NCI-H460 (cell line): Measurements from ENCODE around the gene NPTX1. TPM values are rescaled to one million over a fixed set of nuclear protein-coding genes. Genes with fewer than 3 reads are reported as not detected.

Source experiments
- DNase-seq: peaks from one replicate; pipeline ENCODE4 v3.0.0-alpha.2; 2016; ENCODE audit warnings: low read depth; ENCODE audit errors: extremely low read depth
- total RNA-seq: library from RNA; depleted of rRNA; stranded (reverse); fragments of >200 nt; shearing (Covaris generic); gene quantifications from 2 replicates; pipeline ENCODE4 v1.2.3, GENCODE V29; 2014

Gene NPTX1
- total RNA-seq, 1 experiment from 2014 or later = 0.67 TPM

DNA sequence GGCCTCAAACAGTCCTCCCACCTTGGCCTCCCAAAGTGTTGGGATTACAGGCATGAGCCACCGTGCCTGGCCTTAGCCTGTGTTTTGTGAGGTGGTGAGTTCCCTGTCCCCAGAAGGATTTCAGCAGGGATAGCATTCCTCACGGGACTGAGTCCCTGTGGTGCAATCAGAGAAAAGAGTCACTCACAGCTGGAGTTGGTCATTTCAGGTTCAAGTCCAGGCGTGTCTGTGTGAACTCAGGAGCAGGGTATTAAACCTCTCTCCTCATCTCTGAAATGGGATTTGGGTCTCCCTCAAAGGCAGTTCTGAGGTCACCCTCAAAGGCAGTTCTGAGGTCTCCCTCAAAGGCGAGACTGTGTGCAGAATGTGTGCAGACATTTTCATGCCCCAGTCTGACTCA, 28.6 kb downstream of the NPTX1 start:
- no peak for DNase-seq

DNA sequence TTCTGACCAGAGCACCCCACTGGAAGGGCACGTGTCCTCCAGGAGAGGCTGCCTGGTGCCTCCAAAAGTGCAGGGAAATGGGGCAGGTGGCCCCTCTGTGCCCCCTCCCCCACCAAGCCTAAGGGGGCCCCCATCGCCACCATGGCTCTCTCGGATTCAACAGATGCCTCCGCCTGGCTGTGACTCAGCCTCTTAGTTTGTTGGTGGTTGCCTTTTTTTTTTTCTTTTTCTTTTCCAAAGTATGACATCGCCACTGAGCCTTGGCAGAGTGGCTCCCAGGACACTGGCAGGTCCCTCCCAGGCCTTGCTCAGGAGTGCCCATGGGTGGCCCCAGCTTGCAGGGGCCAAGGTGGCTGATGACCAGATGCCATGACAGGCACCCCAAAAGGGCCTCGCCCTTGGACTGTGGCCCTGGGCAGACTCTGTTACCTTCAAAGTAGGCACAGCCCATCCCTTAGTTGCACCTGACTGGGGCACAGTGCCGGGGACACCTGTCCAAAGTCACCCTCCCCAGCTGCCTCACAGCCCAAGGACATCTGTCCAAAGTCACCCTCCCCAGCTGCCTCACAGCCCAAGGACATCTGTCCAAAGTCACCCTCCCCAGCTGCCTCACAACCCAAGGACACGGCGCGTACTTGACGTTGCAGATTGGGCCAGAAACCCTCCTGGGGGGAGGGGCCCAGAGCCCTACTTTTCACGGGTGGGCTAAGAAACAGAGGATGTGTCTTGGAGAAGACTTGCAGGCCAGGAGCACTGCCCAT, 29.6 kb downstream of the NPTX1 start:
- no peak for DNase-seq

DNA sequence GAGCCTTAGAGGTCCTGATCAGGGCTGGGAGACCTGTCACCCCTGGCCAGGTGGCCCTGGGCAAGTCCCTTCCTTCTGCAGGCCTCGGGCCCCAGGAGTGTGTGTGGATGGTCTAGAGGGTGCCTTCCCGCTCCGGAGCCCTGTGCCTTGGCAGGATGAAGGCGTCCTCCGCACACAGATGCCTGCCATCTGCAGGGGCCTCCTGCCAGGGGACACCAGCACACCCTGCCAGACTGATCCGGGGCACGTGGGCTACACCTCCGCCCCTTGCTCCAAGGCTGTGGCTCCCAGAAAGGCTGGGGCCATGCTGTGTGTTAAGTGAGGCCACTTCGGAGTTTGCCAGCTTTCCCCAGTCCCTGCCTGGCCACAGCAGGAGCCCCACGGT, 30.7 kb downstream of the NPTX1 start:
- no peak for DNase-seq

DNA sequence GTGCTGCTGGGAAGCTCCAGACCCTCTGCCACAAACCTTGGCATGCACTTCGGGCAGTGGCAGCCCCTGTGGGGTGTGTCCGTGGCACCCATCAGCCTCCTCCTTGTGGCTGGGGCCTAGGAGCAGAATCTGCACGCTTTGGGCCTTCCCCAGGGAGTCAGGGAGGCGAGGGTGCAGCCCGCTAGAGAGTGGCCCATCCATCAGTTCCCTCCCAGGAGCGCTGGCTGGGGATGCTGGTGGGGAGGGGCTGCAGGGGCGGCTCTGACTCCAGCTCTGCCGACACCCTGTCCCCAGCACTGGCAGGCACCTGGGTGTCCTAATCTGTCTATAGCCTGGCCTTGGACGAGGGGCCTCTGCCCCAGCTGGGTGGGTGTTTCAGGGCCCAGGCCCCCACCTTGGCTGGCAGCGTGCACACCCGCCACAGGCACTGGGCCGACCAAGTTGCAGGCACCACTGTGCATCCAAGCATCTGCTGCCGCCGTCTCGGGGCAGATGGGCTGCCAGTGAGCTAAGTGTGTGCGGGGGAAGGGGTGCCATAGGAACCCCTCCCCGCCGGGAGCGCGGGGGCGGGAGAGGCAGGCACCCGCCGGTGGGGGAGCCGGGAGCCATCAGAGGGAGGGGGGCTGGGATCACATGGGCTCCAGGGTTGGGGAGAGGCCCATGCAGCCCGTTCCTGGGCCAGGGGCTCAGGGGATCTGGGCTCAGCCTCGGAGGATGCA, 31.2 kb downstream of the NPTX1 start:
- no peak for DNase-seq

DNA sequence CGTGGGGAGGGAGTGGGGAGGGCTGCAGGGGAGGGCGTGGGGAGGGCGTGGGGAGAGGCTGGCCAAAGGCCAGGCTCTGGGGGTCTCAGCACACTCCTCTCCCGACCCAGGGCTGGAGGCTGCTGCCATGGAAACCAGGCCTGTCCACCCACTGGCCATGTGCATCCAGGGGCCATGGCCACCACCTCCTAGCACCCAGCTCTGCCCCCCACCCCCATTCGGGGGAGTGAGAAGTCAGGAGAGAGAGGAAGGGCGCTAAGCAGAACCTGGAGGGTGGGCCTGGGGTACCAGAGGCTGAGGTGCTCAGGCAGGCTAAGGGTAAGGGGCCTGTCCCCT, 31.8 kb downstream of the NPTX1 start:
- DNase-seq = no peak

DNA sequence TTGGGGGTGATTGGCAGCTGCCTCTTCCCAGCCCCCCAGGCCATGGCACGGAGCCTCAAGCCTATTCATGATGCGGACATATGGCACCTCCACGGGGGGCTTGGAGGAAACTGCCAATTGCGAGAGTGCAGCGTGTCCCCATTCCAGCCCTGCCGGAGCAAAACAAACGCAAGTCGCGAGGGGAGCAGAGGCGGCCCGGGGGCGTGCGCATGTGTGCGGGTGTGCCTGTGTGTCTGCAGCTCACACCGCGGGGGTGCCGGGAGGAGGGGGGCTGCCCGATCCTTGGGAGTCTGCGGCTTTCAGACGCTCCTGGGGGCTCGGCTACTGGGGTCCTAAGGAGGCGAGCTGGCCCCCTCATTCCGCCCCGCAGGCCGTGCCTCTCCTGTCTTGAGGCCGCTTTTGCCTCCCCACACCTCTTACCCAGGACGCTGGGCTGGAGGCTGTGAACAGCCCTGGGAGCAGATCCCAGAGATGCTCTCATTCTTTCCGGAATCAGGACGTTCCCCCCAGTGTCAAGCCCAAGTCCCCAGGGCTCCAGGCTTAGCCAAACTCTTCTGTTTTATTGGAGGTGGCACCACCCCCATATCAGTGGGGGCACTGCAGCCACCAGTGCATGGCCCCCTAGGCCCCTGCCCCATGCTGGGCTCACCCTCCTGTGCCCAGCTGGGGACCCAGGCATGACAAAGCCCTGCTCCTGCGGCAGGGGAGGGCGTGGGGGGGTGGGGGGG, 32.3 kb downstream of the NPTX1 start:
- DNase-seq = no peak

DNA sequence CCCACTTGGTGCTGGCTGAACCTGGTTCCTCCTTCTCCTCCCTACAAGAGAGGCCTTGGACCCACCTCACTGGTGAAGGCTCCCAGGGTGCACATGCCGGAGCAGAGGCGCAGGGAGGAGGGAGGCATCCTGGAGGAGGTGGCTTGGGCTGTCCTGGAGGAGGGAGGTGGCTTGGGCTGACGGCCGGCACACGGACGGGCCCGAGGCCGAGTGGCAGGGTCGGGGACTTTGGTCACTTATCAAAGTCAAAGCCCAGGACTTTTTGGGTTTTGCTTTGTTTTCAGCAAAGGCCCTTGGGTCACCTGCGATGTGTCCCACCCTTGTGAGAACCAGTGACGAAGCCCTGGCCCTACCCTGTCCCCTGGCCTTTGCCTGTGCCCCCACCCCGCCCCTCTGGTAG, 32.9 kb downstream of the NPTX1 start:
- no peak for DNase-seq

DNA sequence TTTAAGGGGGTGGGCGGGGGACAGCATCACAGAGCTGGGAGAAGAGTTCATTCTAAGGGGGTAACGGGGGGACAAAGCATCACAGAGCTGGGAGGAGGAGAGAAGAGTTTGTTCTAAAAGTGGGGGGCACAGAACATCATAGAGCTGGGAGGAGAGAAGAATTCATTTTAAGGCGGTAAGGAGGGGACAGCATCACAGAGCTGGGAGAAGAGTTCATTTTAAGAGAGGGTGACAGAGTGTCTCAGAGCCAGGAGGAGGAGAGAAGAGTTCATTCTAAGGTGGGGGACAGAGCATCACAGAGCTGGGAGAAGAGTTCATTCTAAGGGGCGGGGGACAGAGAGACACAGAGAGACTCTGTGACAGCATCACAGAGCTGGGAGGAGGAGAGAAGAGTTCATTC, 33.6 kb downstream of the NPTX1 start:
- DNase-seq = no peak

DNA sequence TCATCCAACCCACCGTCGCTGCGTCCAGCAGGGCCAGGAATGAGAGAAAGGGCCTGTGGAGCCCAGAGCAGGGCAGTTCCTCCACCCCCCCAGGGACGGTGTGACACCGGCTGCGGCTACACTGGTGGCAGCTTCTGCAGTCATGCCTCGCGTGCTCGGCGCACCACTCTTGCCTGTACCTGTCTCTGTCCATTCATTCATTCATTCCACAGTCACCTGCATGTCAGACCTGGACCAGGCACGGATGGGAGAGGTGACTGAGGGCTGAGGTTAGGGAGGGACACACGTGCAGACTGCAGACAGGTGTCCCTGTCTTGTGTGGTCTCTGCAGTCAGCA, 34.1 kb downstream of the NPTX1 start:
- no peak for DNase-seq

DNA sequence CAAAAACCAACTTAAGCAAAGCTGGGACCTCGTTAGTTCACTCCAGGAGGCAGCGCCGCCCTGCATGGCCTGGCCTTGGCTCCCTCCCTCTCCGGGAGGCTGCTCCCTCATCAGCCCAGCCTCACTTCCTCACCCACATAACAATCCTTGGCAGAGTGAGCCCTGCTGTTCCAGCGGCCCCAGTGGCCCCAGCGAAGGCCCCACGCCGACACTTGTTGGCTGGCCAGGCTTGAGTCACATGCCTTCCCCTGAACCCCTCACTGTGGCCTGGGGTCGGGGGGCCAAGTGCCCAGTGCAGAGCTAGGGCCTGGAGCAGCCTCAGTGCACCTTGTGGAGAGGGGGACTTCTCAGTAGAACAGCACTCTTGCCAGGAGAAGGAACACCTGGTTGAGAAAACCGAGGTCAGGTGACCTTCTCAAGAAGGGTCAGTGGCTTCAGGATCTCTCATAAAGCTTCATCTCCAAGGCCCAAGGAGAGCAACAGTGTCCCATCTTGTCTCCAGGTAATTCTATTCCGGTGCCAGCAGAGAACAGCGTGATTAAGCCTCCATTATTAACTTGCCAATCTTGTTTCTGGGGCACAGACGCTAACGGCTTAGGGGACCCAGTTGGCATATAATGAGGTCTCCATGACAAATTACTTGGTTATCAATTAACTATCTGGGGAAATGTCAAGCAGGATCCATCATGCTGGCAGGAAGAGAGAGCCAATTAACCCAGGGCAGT, 34.6 kb downstream of the NPTX1 start:
- no peak for DNase-seq

DNA sequence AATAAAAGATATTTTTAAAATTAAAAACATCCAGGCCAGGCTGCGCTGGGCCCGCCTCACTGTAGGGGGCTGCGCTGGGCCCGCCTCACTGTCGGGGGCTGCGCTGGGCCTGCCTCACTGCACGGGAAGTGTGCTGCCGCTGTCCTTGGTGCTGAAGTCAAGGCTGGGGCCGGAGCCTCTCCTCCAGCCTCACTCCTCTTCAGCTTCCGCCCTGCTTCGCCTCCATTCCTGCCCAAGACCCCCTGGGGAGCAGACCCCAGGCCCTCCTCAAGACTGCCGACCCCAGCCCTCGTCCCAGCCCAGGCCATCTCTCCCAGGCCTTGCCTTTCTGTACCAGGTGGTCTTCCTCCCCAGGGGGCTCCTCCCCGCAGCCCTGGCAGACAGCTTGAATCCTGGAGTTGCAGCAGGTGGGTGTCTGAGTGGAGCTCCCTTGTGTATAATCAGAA, 35.3 kb downstream of the NPTX1 start:
- DNase-seq = peak; percentile 39

DNA sequence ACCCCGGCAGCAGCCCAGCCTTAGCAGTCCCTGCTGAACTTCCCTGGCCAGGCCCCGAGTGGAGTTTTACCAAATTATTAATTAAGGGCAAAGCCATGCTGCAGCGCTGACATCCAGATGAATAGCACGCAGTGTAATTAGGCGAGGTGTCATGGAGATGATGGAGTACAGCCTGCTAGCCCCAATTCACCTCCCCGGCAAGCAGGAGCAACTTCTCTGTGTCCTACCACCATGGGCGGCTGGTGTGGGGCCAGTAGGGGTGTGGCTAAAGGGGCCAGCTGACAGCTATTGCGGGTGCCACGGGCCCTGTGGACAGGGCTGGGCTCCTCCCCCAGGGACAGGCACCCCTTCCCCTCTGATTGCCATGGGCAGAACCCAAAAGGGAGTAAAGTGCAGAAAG, 36.9 kb downstream of the NPTX1 start:
- no peak for DNase-seq

DNA sequence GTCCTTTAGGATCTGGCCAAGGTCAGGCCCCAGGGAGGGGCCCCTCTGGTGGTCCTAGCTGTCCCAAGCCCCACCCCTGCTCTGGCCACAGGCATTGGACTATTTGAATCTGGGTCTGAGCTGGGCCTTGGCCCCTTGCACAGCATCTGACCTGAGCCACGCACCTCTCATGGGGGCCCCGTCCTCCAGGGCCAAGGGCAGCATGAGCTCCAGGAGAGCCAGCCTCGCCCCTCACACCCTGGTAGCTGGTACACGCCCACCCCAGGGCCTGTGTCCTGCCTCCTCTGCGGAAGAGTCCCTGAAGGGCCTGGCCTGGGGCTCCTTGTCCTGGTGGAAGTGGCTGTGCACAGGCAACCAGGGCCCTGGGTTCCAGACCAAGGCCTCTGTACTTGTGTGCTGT, 37.6 kb downstream of the NPTX1 start:
- no peak for DNase-seq

DNA sequence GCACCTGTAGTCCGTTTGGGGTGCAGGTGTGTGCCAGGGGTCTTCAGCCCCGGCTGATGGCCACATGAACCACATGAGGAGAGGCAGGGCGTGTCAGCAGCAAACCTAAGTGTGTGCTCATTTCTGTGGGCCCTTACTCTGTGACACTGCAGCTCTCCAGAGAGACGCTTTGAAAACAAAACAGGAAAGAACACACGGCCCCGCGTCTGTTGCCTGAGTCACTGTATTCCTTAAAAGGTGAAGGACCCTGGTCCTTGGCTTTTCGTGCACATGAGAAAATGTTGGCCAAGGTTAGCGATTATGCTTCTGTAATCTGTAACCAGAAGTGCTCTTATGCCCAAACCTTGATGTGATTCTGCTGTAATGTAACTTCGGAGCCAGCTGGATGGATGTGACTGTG, 38.9 kb downstream of the NPTX1 start:
- no peak for DNase-seq

DNA sequence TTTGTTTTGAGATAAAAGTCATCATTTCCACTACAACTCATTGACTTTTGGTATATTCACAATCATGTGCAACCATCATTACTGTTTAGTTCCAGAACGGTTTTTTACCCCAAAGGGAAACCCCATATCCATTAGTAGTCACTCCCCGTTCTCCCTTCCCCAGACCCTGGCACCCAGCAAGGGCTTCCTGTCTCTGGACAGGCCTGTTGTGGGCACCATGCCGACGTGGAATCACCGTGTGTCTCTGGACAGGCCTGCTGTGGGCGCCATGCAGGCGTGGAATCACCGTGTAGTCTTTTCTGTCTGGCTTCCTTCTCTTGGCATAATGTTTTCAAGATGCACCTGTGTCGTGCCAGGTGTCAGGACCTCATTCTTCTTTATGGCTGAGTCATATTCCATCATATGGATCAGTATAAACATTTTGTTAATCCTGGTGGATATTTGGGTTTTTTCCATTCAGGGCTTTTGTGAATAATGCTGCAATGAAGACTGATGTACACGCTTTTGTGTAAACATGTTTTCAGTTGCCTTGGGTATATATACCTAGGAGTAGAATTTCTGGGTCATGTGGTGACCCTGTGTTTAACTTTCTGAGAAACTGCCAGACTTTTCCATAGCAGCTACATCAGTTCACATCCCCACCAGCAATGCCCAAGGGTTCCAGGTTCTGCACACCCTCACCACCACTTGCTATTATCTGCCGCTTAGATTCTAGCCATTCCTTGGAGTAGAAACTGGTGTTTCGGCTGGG, 42.3 kb downstream of the NPTX1 start:
- no peak for DNase-seq

DNA sequence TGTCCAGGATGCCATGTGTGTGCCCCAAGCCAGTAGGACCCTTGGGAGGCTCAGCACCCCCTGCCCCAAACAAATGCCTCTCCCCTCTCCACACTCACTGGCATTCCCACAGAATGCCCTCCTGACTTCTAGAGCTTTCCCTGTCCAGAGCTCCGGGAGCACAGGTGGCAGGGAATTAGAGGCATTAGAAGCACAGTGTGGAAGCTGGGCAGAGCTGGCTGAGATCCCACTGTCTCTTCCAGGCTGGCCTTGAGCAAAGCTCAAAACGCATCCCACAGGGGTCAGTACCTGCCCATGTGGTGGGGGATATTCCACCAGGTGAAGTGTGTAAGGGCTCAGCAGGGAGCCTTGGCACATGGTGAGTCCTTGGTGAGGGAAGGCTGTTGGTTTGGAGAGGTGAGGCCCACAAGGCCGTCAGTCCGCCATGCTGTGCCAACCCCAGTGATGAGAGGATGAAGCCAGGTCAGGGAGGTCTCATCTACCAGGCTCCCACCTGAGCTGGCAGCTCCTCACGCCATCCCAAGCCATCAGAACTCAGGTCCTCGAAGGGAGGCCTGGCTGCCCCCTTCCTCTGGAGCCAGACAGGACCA, 43.4 kb downstream of the NPTX1 start:
- DNase-seq = no peak

DNA sequence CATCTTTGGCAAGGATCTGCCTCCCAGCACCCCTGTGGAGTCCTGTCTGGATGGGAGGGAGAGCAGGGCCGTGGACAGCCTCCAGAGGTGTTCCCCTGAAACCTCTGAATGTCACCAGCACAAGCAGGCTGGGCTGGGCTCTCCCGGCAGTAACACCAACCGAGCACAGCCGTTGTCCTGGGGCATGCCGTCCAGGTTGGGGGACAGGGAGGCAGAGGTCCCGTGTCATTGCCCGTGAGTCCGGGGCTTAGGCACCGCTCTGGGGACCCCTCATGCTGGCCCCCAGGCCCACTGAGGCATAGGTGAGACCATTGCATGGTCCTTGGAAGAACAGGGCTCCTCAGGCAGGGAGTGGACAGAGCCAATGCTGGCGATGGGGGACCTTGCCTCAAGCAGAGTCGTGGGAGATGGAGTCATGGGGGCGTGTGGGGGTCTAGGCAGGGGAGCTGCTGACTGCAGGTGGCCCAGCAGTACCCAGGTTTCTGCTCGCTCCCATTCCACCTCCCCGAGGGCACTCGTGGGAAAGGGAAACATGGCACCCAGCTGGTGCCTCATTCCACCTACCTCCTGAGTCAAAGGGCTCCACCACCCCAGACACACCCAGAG, 44.0 kb downstream of the NPTX1 start:
- no peak for DNase-seq

DNA sequence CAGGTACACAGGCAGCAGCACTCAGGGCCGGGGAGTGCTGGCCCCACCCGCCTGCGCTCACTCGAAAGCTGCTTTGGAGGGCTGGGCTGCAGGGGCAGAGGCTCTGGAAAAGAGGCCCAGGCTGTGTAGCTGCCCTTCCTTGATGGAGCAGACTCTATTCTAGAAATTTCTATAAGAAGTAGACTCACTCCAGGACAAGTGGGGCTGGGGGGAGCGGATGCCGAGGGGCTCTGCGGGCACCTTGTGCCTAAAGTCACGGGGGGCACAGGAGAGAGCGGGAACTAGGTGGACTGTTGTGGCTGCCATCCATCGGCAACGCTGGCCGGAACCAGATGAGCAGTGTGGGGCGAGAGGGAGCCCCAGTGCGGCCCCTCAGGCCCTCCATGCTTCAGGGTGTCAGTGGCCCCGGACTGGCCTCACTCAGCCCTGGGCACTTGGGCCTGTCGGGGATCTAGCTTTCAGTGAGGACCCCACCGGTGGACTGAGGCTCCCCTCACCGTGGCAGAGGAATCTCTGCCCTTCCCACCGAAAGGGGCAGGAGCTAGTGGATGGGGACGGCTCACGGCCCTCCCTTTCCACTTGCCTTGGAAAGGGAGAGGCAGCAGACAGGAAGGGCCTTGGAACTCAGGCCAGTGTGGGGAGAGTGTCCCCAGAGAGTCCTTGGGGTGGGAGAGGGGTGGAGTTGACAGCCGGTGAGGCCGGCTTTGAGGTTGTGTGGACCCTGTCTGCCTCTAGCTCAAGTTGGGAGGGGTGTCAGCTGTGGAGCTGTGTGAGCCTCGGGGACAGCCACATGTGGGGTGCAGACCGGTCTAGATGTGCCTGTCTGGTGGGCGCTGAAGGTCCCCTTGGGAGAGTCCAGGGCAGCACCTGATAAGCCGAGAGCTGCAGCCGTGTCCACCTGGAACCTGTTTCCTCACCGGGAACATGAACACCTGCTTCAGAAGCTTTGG, 44.9 kb downstream of the NPTX1 start:
- no peak for DNase-seq
